Activated naive CD8-positive, alpha-beta T cell treated with anti-CD3 and anti-CD28 coated beads, Interleukin-2, amount 50 U/mL, for 24 hours (primary cell): Measurements from ENCODE around the gene ARMS2.

ENCODE experiments used
- ATAC-seq: fragments of 150-1000 bp; cut with Tn5 transposase; one replicate; pipeline ENCODE4 v1.10.0; 2021
- DNase-seq: peaks from one replicate; pipeline ENCODE4 v3.0.0; 2021
- H3K27ac Mint-ChIP-seq: one replicate; pipeline ENCODE4 v1.8.0; 2021; ENCODE audit warnings: mild to moderate bottlenecking, mixed read lengths
- H3K27me3 Mint-ChIP-seq: one replicate; pipeline ENCODE4 v1.8.0; 2021; ENCODE audit warnings: mixed read lengths
- H3K36me3 Mint-ChIP-seq: one replicate; pipeline ENCODE4 v1.8.0; 2021; ENCODE audit warnings: low read depth, mixed read lengths
- H3K4me1 Mint-ChIP-seq: one replicate; pipeline ENCODE4 v1.8.0; 2021; ENCODE audit warnings: mixed read lengths
- H3K4me3 Mint-ChIP-seq: one replicate; pipeline ENCODE4 v1.8.0; 2021; ENCODE audit warnings: mild to moderate bottlenecking, moderate library complexity, mixed read lengths
- H3K9me3 Mint-ChIP-seq: one replicate; pipeline ENCODE4 v1.8.0; 2021; ENCODE audit warnings: mixed read lengths

Gene ARMS2

DNA sequence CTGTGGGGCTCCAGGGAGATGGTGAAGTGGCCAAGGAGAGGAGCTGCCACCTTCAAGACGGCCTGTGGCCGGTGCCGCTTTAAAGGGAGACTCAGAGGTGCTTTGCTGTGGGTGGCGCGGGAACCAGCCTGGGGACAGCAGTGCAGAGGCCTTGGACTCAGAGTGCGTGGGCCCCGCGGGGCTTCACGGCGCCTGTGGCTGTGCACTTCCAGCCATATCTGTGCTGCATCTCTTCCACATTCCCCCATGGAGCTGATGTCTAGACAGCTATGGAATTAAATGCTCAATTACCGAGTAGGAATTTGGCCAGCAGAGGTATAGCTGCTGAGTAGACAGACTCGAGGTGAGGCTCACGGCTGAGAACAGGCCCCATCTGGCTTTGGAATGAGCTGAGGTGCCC lies 48.6 kb downstream of the ARMS2 start:
- no peaks in the 10 kb centered on the region for H3K36me3 Mint-ChIP-seq
- no peak overlapping the region for H3K27ac Mint-ChIP-seq
- H3K27me3 Mint-ChIP-seq = no peaks in the 10 kb centered on the region
- H3K4me1 Mint-ChIP-seq = no peaks in the 10 kb centered on the region
- H3K9me3 Mint-ChIP-seq = no peaks in the 10 kb centered on the region
- no peak overlapping the region for H3K4me3 Mint-ChIP-seq
- ATAC-seq (no peak), DNase-seq (no peak)

DNA sequence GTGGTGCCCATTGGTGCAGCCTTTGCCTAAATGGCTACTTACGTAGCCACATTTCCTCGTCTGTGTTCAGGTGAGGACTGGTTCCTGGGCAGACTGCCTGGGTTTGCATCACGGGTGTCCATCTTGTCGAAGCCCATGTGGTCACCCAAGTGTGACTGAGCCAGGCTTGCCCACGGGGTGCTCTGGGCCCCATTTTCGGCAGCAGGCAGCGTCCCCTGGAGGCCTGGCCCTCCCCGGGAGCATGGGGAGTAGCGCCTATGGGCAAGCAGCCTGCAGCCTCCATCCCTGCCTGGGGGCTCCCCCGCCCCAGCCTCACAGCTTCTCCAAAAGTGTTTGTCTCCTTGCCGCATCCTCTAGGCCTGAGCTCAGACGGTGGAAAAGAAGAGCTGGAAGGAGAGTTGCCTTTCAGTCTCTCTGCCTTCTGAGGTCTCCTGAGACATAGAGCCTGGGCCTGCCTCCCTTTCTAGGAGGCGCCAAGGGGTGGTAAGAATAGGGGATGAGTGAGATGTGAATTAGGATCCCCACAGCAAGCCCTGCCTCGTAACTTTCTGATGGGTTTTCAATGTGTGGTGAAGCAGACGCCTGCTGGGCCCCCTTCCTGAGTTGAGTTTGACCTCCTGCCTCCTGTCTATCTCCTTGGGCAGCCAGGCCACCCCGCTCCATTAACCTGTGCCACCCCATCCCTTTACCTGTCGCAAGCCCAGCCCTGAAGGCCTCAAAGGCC lies 49.6 kb downstream of the ARMS2 start:
- Mint-ChIP-seq H3K9me3 (no peaks in the 10 kb centered on the region), H3K4me3 (no peak overlapping the region), H3K36me3 (no peaks in the 10 kb centered on the region), H3K27ac (no peak overlapping the region), H3K4me1 (no peaks in the 10 kb centered on the region), H3K27me3 (no peaks in the 10 kb centered on the region)
- DNase-seq (no peak), ATAC-seq (no peak)

DNA sequence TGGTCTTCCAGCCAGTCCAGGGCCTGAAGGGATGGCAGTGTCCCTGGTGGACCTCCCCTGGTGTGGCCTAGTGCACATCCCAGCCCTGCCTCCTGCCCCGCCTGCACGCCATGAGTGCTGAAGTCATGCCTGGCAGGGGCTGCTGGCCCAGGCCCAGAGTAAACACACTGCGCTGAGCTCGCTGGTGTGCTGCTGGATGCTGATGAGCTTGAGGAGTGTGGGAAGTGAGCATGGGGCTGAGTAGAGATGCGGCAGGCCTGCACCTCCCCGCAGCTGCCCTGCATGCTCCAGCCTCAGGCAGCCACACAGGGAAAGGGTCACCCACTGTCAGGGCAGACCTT lies 50.1 kb downstream of the ARMS2 start:
- Mint-ChIP-seq H3K9me3 (no peaks in the 10 kb centered on the region), H3K4me3 (no peak overlapping the region), H3K27me3 (no peaks in the 10 kb centered on the region), H3K4me1 (no peaks in the 10 kb centered on the region), H3K27ac (no peak overlapping the region), H3K36me3 (no peaks in the 10 kb centered on the region)
- ATAC-seq (no peak), DNase-seq (no peak)

DNA sequence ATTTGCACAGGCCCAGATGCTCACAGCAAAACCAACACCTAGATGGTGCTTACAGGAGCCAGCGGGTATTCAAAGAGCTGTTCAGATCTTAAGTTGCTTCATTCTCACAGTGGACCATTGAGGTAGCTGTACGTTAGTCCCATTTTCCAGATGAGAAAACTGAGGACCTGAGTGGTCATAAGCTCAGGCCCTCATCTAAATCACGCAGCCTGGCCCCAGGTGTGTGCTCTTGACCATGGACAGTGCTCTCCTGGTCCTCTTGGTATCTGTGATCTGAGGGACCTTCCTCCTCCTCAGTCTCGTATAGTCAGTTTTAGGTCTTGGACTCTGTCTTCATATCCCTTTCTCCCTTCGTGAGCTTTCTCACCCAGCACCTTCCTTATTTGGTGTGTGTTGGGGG lies 50.6 kb downstream of the ARMS2 start:
- H3K4me1 Mint-ChIP-seq = no peaks in the 10 kb centered on the region
- H3K9me3 Mint-ChIP-seq = no peaks in the 10 kb centered on the region
- no peaks in the 10 kb centered on the region for H3K36me3 Mint-ChIP-seq
- ATAC-seq (no peak), DNase-seq (no peak)
- no peak overlapping the region for H3K4me3 Mint-ChIP-seq
- H3K27ac Mint-ChIP-seq = no peak overlapping the region
- no peaks in the 10 kb centered on the region for H3K27me3 Mint-ChIP-seq

DNA sequence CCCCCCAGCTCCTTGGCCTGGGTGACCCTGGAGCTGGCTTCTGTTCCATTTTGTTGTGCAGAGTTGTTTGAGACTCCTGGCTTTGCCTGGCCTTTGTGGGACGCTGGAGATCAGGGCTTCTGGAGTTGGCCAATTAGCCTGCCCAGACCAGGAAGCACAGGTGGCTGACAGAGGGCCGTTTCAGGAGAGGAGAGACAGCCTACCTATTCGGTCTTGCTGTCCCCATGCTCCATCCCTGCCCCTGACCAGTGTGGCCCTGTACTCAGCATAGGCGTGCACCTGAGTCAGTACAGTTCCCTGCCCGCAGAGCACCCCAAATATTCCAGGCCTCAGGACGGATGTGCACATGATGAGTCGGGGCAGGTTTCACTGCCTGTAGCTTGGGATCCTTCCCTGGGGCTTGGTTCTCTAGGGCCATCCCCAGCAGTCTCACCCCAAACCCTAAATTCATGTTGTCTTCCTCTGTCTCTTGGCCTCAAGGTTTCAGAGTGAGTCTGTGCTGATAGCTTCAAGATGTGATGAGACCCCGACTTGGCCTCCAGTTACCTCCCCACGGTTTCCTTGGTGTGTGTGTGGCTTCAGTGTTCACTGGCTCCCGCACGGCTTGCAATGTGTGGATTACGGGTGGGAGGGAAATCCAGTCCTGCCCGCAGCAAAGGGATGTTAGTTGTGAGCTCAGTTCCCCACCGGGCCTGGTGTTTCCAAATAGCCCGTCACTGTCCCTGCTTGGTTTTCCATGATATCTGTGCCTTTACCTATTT lies 51.6 kb downstream of the ARMS2 start:
- no peaks in the 10 kb centered on the region for H3K9me3 Mint-ChIP-seq
- DNase-seq (no peak), ATAC-seq (no peak)
- H3K4me3 Mint-ChIP-seq = no peak overlapping the region
- no peaks in the 10 kb centered on the region for H3K27me3 Mint-ChIP-seq
- no peak overlapping the region for H3K27ac Mint-ChIP-seq
- no peaks in the 10 kb centered on the region for H3K4me1 Mint-ChIP-seq
- H3K36me3 Mint-ChIP-seq = no peaks in the 10 kb centered on the region
